CD4-positive, alpha-beta T cell treated with Interferon gamma for 1 hour (primary cell): ENCODE measurements around the gene TPPP2.
A peak's percentile ranks its signal among the peaks of the same experiment; 100 is the strongest.

Experiments
- DNase-seq: peaks from one replicate; pipeline ENCODE4 v3.0.0-alpha.2; 2020

The TPPP2 gene

GRCh38 chr14:21059842-21060613, 30.0 kb downstream of the TPPP2 start:
- DNase-seq, result no peak

GRCh38 chr14:21060614-21061346, 30.8 kb downstream of the TPPP2 start:
- no peak for DNase-seq

GRCh38 chr14:21061347-21061668, 31.3 kb downstream of the TPPP2 start:
- DNase-seq, result no peak

- DNase-seq, result no peak
These were observed 33.5 kb downstream of the TPPP2 start for GRCh38 chr14:21063479-21063878.

GRCh38 chr14:21066882-21067502, 37.0 kb downstream of the TPPP2 start:
- DNase-seq, result no peak

GRCh38 chr14:21068521-21069387, 38.7 kb downstream of the TPPP2 start:
- peak; percentile 65 for DNase-seq

GRCh38 chr14:21069388-21070082, 39.5 kb downstream of the TPPP2 start:
- DNase-seq, result no peak

- peak; percentile 20 for DNase-seq
These were observed 40.1 kb downstream of the TPPP2 start, which contains the start of gene ARHGEF40 for GRCh38 chr14:21070083-21070609. Gene ARHGEF40, plus strand, starts transcription at chr14:21070304. Its CDS starts 93 bp downstream, at chr14:21070397.

- peak; percentile 33 for DNase-seq
These were observed 40.7 kb downstream of the TPPP2 start for GRCh38 chr14:21070610-21071224.

GRCh38 chr14:21071225-21072030, 41.4 kb downstream of the TPPP2 start:
- peak; percentile 71 for DNase-seq

- no peak for DNase-seq
These were observed 42.0 kb downstream of the TPPP2 start for GRCh38 chr14:21072031-21072473.

- DNase-seq, result no peak
These were observed 42.8 kb downstream of the TPPP2 start for GRCh38 chr14:21072781-21073339.

GRCh38 chr14:21073921-21074320, 43.9 kb downstream of the TPPP2 start:
- no peak for DNase-seq

- DNase-seq, result no peak
These were observed 44.6 kb downstream of the TPPP2 start for GRCh38 chr14:21074398-21075272.

- DNase-seq, result no peak
These were observed 45.9 kb downstream of the TPPP2 start for GRCh38 chr14:21075719-21076437.

- no peak for DNase-seq
These were observed 47.7 kb downstream of the TPPP2 start for GRCh38 chr14:21077672-21078071.

- DNase-seq, result no peak
These were observed 48.3 kb downstream of the TPPP2 start for GRCh38 chr14:21078287-21078686.

GRCh38 chr14:21078726-21079125, 48.7 kb downstream of the TPPP2 start:
- no peak for DNase-seq
